Dendritic cell treated with granulocyte-macrophage colony-stimulating factor and Interleukin-4, amounts not matched to agents 40 ng/mL and 50 ng/mL, for 4 days (primary cell): Measurements from ENCODE around the gene EHMT1.

Source experiments
- H3K27ac Mint-ChIP-seq: one replicate; pipeline ENCODE4 v1.8.0; 2022; ENCODE audit warnings: mild to moderate bottlenecking, mixed read lengths
- H3K27me3 Mint-ChIP-seq: one replicate; pipeline ENCODE4 v1.8.0; 2022; ENCODE audit warnings: mild to moderate bottlenecking, mixed read lengths
- H3K36me3 Mint-ChIP-seq: one replicate; pipeline ENCODE4 v1.8.0; 2022; ENCODE audit warnings: low read depth, mixed read lengths
- H3K4me1 Mint-ChIP-seq: one replicate; pipeline ENCODE4 v1.8.0; 2022; ENCODE audit warnings: low read depth, mixed read lengths
- H3K4me3 Mint-ChIP-seq: one replicate; pipeline ENCODE4 v1.8.0; 2022; ENCODE audit warnings: mild to moderate bottlenecking, moderate library complexity, mixed read lengths
- H3K9me3 Mint-ChIP-seq: one replicate; pipeline ENCODE4 v1.8.0; 2022; ENCODE audit warnings: mixed read lengths
- intact Hi-C: fragments of 100-400 bp; cut with micrococcal nuclease; formaldehyde crosslinking; loops from one replicate; pipeline ENCODE4 v1.15.0; 2022

EHMT1 gene

DNA sequence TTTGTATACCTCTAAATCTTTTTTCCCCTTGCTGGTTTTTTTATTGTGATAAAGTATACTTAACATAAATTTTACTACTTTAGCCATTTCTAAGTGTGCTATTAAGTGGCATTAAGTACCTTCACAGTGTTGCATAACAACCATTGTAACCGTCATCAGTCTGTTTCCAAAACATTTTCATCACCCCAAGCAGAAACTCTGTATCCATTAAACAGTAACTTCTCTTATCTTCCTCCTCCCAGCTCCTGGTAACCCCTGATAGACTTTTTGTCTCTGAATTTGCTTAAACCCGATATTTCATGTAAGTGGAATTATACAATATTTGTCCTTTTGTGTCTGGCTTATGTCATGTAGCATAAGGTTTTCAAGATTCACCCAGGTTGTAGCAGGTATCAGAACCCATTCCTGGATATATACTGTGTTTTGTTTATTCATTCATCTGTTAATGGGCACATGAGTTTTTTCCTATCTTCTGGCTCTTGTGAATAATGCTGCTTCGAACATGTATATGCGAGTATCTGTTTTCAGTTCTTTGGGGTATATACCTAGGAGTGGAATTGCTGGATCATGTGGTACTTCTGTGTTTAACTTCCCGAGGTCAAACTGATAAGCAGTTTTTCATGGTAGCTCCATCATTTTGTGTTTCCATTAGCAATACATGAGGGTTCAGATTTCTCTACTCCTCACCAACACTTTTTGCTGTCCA is 66.4 kb downstream of the EHMT1 start:
- Mint-ChIP-seq H3K27ac (no peak overlapping the region), H3K4me3 (no peak overlapping the region), H3K27me3 (no peaks in the 10 kb centered on the region), H3K9me3 (no peaks in the 10 kb centered on the region), H3K4me1 (peaks cover 34% of the 10 kb centered on the region), H3K36me3 (peaks cover 29% of the 10 kb centered on the region)
- intact Hi-C loops: no loop called here

DNA sequence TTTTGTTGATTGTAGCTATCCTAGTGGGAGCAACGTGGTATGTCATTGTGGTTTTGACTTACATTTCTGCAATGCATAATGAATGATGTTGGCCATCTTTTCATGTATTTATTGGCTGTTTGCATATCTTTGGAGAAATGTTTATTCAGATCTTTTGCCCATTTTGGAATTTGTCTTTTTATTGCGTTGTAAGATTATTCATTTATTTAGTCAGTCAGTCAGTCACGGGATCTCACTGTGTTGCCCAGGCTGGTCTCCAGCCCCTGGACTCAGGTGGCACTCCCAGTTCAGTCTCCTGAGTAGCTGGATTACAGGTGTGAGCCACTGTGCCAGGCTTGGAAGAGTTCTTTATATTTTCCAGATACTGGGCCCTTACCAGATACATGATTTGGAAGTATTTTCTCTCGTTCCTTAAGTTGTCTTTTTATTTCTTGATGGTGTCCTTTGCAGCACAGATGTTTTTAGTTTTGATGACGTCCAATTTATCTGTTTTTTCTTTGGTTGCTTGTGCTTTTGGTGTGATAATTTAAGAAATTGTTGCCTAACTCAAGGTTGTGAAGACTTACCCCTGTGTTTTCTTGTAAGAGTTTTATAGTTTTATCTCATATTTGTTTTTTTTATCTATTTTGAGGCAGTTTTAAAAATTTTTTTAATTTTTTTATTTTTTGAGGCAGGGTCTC is 67.1 kb downstream of the EHMT1 start:
- Mint-ChIP-seq H3K36me3 (peaks cover 22% of the 10 kb centered on the region), H3K4me1 (peaks cover 40% of the 10 kb centered on the region), H3K27me3 (no peaks in the 10 kb centered on the region), H3K9me3 (no peaks in the 10 kb centered on the region), H3K4me3 (no peak overlapping the region), H3K27ac (no peak overlapping the region)
- intact Hi-C loops: no loop called here

DNA sequence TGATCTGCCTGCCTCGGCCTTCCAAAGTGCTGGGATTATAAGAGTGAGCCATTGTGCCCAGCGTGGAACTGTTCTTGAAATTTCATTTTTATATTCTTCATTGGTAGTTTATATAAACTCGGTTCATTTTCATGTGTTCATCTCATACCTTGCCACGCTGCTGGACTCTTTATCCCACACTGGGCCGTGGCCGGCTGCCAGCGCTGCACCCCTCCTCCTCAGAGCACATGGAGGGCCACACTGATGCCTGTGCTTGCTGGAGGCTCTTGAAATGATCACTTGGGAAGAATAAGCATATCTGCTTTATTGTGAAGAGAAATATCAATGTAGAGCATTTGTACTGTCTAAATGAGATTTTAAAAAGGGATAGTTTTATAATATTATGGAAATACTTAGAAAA is 69.5 kb downstream of the EHMT1 start:
- H3K9me3 Mint-ChIP-seq: no peaks in the 10 kb centered on the region
- intact Hi-C loops: no loop called here
- H3K4me1 Mint-ChIP-seq: peaks cover 63% of the 10 kb centered on the region
- peaks cover 19% of the 10 kb centered on the region for H3K36me3 Mint-ChIP-seq
- H3K27ac Mint-ChIP-seq: no peak overlapping the region
- H3K27me3 Mint-ChIP-seq: no peaks in the 10 kb centered on the region
- no peak overlapping the region for H3K4me3 Mint-ChIP-seq

DNA sequence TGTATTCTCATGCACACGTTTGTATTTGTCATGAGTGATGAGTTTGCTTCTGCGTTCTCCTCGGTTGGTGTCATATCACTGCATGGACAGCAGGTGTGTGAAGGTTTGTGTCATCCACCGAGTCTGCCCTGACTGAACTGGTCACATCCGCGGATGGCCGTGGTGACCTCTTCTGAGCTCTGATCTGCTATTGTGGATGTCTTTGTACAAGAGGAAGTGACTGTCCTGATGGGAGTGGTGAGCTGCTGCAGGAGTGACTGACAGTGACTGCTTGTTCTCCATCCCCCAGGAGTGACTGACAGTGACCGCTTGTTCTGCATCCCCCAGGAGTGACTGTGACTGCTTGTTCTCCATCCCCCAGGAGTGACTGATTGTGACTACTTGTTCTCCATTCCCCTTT is 69.9 kb downstream of the EHMT1 start:
- peaks cover 19% of the 10 kb centered on the region for H3K36me3 Mint-ChIP-seq
- intact Hi-C loops: no loop called here
- peaks cover 63% of the 10 kb centered on the region for H3K4me1 Mint-ChIP-seq
- H3K27ac Mint-ChIP-seq: peak overlapping the region; percentile 38
- H3K4me3 Mint-ChIP-seq: no peak overlapping the region
- no peaks in the 10 kb centered on the region for H3K9me3 Mint-ChIP-seq
- no peaks in the 10 kb centered on the region for H3K27me3 Mint-ChIP-seq

DNA sequence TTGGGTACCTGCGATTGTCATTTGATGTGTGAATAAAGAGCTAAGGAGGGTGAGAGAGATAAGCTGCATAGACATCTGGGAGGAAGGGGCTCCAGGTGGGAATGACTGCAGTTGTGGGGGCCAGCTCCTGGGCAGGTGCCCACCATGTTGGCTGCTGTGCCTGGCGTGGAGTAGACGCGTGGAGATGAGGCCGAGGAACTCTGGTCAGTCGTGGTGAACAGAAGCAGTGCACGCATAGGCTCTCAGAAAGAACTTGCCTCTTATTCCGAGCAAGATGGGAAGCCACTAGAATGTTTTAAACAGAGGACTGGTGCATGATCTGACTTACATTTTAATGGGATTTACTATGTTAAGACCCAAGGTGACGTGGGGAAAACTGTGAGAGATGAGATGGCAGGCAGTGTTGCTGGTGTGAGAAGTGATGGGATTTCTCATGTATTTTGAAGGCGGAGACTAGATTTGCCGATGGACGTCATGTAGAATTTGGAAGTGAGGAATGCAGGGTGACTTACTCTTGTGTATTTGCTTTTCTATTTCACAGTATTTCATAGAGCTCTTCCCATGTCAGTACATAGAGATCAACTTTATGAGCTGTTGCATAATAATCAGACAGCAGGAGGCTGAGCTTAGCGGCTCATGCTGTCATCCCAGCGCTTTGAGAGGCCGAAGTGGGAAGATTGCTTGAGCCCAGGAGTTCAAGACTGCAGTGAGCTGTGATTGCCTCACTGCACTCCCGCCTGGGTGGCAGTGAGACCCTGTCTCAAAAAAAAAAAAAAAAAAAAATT is 71.1 kb downstream of the EHMT1 start:
- Mint-ChIP-seq H3K9me3 (no peaks in the 10 kb centered on the region), H3K4me1 (peaks cover 61% of the 10 kb centered on the region), H3K4me3 (no peak overlapping the region), H3K27me3 (no peaks in the 10 kb centered on the region), H3K36me3 (peaks cover 21% of the 10 kb centered on the region), H3K27ac (peak overlapping the region; percentile 23)
- intact Hi-C loops: loop anchor here (10.0 kb wide), 1 partner anchor 105 kb away; no protein-coding TSS in a partner anchor

DNA sequence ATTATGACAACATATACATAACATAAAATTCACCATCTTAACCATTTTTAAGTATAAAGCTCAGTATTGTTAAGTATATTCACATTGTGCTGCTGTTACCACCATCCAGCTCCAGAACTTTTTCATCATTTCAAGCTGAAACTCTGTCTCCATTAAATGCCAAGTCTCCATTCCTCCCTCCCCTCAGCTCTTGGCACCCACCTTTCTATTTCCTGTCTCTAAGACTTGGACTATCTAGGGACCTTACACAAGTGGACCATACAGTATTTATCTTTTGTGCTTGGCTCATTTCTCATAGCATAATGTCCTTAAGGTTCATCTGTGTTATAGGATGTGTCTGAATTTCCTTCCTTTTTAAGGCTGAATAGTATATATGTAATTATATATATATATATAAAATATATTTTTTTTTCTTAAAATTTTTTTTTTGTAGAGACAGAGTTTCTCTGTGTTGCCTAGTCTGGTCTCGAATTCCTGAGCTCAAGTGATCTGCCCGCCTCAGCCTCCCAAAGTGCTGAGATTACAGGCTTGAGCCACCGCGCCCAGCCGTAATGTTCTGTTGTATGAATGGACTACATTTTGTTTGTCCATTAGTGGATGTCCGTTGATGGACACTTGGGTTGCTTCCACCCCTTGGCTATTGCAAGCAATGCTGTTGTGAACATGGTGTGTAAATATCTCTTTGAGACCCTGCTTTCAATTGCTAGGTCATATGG is 72.3 kb downstream of the EHMT1 start:
- H3K4me1 Mint-ChIP-seq: peaks cover 55% of the 10 kb centered on the region
- intact Hi-C loops: loop anchor here (10.0 kb wide), 1 partner anchor 106 kb away; no protein-coding TSS in a partner anchor
- H3K9me3 Mint-ChIP-seq: no peaks in the 10 kb centered on the region
- no peaks in the 10 kb centered on the region for H3K27me3 Mint-ChIP-seq
- H3K4me3 Mint-ChIP-seq: no peak overlapping the region
- H3K27ac Mint-ChIP-seq: peak overlapping the region; percentile 50
- peaks cover 16% of the 10 kb centered on the region for H3K36me3 Mint-ChIP-seq

DNA sequence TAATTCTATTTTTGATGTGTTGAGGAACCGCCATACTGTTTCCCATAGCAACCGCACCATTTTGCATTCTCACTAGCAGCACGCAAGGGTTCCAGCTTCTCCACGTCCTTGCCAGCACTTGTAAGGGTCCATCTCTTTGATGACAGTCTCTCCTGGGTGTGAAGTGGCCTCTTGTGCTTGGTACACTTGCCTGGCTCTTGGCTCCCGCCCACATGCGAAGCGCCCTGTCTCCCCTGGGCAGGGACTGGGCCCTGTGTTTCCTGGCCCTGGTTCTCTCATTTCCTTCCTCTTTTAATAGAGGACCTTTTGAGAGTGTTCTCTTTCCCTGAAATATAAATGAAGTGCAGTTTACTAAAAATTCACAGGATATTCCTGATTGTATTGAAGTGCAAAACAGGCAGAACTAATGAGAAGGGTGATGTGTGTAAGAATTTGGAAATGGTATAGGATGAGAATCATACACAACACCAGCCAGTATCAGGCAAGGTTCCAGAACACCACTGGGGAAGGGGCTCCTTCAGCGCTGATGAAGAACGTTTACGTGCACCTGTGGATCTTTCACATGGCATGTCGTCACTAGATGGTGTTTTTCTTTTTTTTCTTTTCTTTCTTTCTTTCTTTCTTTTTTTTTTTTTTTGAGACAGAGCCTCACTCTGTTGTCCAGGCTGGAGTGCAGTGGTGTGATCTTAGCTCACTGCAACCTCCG is 73.0 kb downstream of the EHMT1 start:
- Mint-ChIP-seq H3K36me3 (peaks cover 21% of the 10 kb centered on the region), H3K4me3 (no peak overlapping the region), H3K4me1 (peaks cover 55% of the 10 kb centered on the region), H3K27me3 (no peaks in the 10 kb centered on the region), H3K9me3 (no peaks in the 10 kb centered on the region), H3K27ac (peak overlapping the region; percentile 50)
- intact Hi-C loops: loop anchor here (10.0 kb wide), 1 partner anchor 107 kb away; no protein-coding TSS in a partner anchor

DNA sequence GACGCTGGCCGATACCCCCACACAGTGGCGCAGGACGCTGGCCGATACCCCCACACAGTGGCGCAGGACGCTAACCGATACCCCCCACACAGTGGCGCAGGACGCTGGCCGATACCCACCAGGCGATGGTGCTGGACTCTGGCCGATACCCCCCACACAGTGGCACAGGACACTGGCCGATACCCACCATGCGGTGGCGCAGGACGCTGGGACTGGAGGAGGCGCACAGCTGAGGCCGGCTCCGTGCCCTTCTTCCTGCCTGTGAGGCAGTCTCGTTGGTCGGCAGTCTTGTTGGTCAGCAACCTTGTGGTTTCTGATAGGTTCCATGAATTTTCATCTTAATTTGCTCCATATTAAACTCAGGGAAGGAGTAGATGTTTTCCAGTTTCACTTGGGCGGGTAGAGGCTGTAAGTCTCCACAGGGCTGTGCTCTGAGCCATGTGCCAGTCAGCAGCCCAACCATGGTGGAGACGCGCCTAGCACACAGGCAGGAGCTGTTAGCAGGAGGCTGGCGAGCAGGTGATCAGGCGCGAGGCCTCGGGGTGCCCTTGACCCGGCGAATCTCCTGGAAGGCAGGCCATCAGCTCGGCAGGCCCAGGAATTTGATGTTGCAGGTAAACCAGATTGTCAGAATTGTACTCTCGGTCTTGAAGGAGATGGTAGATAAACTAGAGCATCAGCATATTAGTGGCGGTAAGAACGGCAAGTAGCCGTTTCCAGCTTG is 75.6 kb downstream of the EHMT1 start:
- Mint-ChIP-seq H3K9me3 (no peaks in the 10 kb centered on the region), H3K4me3 (no peak overlapping the region), H3K4me1 (peaks cover 42% of the 10 kb centered on the region), H3K27ac (no peak overlapping the region), H3K27me3 (no peaks in the 10 kb centered on the region), H3K36me3 (peaks cover 31% of the 10 kb centered on the region)
- intact Hi-C loops: loop anchor here (2.0 to 10.0 kb wide), 2 partner anchors 22 to 110 kb away; no protein-coding TSS in a partner anchor

DNA sequence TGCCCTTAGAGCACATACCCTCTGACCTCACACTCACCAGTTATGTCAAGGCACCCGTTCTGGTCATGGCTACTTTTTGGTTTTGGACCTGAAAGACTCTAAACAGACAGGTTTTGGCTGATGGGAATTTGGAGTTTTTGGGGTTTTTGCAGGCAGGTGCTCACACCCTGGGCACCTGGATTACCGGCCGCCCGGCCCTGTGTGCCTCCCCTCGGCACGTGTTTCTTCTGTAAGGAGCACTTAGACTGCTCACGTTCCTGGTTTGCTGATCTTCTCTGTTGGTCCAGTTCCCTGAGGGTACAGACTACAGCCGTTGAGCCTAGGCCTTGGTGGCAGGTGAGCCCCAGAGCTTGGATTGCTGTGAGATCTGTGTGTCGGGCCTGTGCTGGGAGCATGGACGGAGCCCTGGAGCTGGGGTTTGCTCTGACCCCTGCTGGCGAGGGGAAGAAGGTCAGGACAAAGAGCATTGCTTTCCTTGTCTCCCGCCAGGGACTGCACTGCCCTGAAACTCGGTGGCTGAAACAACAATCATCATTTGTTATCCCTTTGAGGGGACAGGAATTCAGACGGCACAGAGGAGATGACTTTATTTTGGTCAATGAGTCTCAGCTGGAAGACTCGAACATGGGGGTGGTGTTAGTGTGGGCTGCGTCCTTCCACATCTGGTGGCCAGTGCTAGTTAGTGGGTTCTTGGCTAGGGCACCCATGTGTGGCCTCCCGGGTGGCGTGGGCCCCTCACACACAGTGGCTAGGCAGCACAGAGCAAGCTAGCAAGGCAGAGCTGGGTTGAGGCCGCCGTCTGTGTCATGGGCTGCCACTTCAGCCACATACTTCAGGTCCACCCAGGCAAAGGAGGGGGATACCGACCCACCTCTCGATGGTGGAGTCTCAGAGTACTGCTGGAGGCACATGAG is 76.4 kb downstream of the EHMT1 start:
- Mint-ChIP-seq H3K36me3 (peaks cover 31% of the 10 kb centered on the region), H3K27ac (no peak overlapping the region), H3K9me3 (no peaks in the 10 kb centered on the region), H3K27me3 (no peaks in the 10 kb centered on the region), H3K4me3 (no peak overlapping the region), H3K4me1 (peaks cover 34% of the 10 kb centered on the region)
- intact Hi-C loops: loop anchor here (2.0 to 10.0 kb wide), 2 partner anchors 22 to 110 kb away; no protein-coding TSS in a partner anchor

DNA sequence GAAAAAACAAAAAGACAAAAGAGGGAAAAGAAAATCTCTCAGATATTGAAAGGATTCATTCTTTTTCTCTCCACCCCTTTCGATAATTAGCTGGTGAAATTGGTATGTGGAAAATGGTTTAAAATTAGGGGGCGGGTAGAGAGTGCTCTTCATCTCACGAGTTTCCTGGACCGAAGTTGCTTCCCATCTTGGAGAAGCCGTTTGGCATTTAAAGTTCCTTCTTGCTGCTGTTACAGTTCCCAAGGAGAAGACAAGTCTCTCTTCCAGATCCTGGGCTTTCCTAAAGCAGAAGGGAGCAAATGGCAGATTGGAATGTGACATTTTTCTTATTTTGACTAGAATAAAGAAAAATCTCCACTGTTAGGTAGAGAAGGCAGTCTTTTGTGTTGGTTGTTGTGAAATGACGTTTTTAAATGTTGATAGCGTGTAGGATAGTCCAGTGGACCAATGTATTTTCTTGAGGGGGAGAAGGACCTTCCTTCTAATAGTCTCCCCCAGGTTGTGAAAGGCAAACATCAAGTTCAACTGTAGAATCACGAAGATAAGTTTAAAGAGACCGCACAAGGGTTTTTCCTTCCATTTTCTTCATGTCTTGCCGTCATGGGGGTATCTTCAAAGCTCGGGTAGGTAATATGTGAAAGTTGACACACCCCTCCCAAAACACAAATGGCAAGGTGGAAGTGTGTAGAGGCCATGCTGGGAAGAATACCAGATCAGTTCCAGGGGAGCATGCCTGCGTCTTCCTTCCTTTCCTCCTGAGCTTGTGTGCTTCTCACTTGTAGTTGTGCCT is 77.5 kb downstream of the EHMT1 start:
- Mint-ChIP-seq H3K27ac (no peak overlapping the region), H3K9me3 (peaks cover 8% of the 10 kb centered on the region), H3K27me3 (no peaks in the 10 kb centered on the region), H3K4me3 (no peak overlapping the region), H3K36me3 (peaks cover 39% of the 10 kb centered on the region), H3K4me1 (peaks cover 24% of the 10 kb centered on the region)
- intact Hi-C loops: loop anchor here (10.0 kb wide), 1 partner anchor 112 kb away; no protein-coding TSS in a partner anchor

DNA sequence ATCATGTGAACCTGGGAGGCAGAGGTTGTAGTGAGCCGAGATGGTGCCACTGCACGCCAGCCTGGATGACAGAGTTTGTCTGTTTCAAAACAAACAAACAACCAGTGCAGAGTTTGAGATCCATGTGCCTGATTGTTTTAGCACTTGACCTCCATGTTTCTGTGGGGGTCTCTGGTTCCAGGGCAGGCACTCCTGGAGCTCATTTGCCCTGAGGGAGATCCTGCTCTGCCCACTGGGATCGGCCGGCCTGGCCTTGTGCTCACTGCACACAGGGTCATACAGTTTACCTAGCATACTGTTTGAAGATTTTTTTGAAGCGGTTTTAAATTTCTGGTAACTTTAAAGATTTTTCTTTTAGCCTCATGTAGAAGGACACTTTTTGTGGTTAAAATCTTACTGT is 78.4 kb downstream of the EHMT1 start:
- H3K4me3 Mint-ChIP-seq: no peak overlapping the region
- H3K9me3 Mint-ChIP-seq: peaks cover 9% of the 10 kb centered on the region
- no peak overlapping the region for H3K27ac Mint-ChIP-seq
- no peaks in the 10 kb centered on the region for H3K27me3 Mint-ChIP-seq
- H3K36me3 Mint-ChIP-seq: peaks cover 45% of the 10 kb centered on the region
- intact Hi-C loops: loop anchor here (10.0 kb wide), 1 partner anchor 112 kb away; no protein-coding TSS in a partner anchor
- peaks cover 15% of the 10 kb centered on the region for H3K4me1 Mint-ChIP-seq
